ENCODE data around the gene PRTN3. TPM values are rescaled to one million over a fixed set of nuclear protein-coding genes. Genes with fewer than 3 reads are reported as not detected.

The PRTN3 gene
- total RNA-seq, 1 donor from 2014 or later, result not detected

GRCh38 chr19:798415-799075 lies 42.3 kb upstream of the PRTN3 start:
- TF ChIP-seq CTCF (IDR thresholded peaks at IDR 0.05), result no peak
- Histone ChIP-seq H3K36me3 (peaks cover 38% of the 10 kb centered on the region), H3K27ac (peak overlapping the region; percentile 96), H3K4me1 (peaks cover 64% of the 10 kb centered on the region), H3K27me3 (ENCODE audit: low read depth) (no peaks in the 10 kb centered on the region), H3K9me3 (no peaks in the 10 kb centered on the region), H3K4me3 (peak overlapping the region; percentile 85)
- intact Hi-C loops (cut with DNase I), result no loop called here
- no peak for ATAC-seq
- DNase-seq, result peak; percentile 51

GRCh38 chr19:799076-799881 lies 41.5 kb upstream of the PRTN3 start:
- peaks cover 70% of the 10 kb centered on the region for H3K4me1 ChIP-seq
- TF ChIP-seq CTCF (IDR thresholded peaks at IDR 0.05), result no peak
- DNase-seq (no peak), ATAC-seq (no peak)
- no peaks in the 10 kb centered on the region for H3K9me3 ChIP-seq
- intact Hi-C loops (cut with DNase I), result no loop called here
- peaks cover 45% of the 10 kb centered on the region for H3K36me3 ChIP-seq
- H3K27me3 ChIP-seq (ENCODE audit: low read depth), result no peaks in the 10 kb centered on the region
- peak overlapping the region; percentile 85 for H3K4me3 ChIP-seq
- peak overlapping the region; percentile 96 for H3K27ac ChIP-seq

- H3K27ac ChIP-seq, result peak overlapping the region; percentile 96
- no peak for DNase-seq
- intact Hi-C loops (cut with DNase I), result no loop called here
- TF ChIP-seq CTCF (IDR thresholded peaks at IDR 0.05), result no peak
- peaks cover 58% of the 10 kb centered on the region for H3K36me3 ChIP-seq
- no peaks in the 10 kb centered on the region for H3K27me3 ChIP-seq (ENCODE audit: low read depth)
- H3K4me1 ChIP-seq, result peaks cover 69% of the 10 kb centered on the region
- H3K4me3 ChIP-seq, result peak overlapping the region; percentile 85
- H3K9me3 ChIP-seq, result no peaks in the 10 kb centered on the region
- ATAC-seq, result no peak
Observed at GRCh38 chr19:800360-801029, 40.3 kb upstream of the PRTN3 start.

- intact Hi-C loops (cut with DNase I), result no loop called here
- no peaks in the 10 kb centered on the region for H3K27me3 ChIP-seq (ENCODE audit: low read depth)
- H3K4me3 ChIP-seq, result peak overlapping the region; percentile 85
- H3K4me1 ChIP-seq, result peaks cover 61% of the 10 kb centered on the region
- H3K36me3 ChIP-seq, result peaks cover 65% of the 10 kb centered on the region
- peak overlapping the region; percentile 96 for H3K27ac ChIP-seq
- ATAC-seq (peak; percentile 0 to 26), DNase-seq (peak; percentile 88)
- H3K9me3 ChIP-seq, result no peaks in the 10 kb centered on the region
- no peak for TF ChIP-seq CTCF (IDR thresholded peaks at IDR 0.05)
Observed at GRCh38 chr19:801030-801860, 39.6 kb upstream of the PRTN3 start.

All from lower lobe of right lung (tissue), 2 donors.